Tibial nerve (tissue), 4 donors: ENCODE results near the gene PPP1R14C. TPM values are rescaled to one million over a fixed set of nuclear protein-coding genes. Genes with fewer than 3 reads are reported as not detected.

Experiments used
- DNase-seq, 2 donors: peaks; one replicate each; pipeline ENCODE4 v3.0.0-alpha.2; 2019; ENCODE audit warnings: low spot score in 2 of 2
- H3K27ac ChIP-seq, 4 donors: fragments of 200-600 bp; sonication (generic) in 3 of 4; one replicate each; pipeline ENCODE4 v1.5.1; 2017 to 2019; ENCODE audit warnings: mild to moderate bottlenecking in 1 of 4
- H3K27me3 ChIP-seq, 2 donors: fragments of 200-600 bp; sonication (generic) in 1 of 2; one replicate each; pipeline versions ENCODE4 v1.5.1 to v1.6.0; 2017 to 2019
- H3K36me3 ChIP-seq, 3 donors: fragments of 200-600 bp; sonication (generic); one replicate each; pipeline ENCODE4 v1.5.1; 2018 to 2019
- H3K4me1 ChIP-seq, 4 donors: fragments of 200-600 bp; sonication (generic) in 3 of 4; one replicate each; pipeline ENCODE4 v1.5.1; 2017 to 2019
- H3K4me3 ChIP-seq, 4 donors: fragments of 200-600 bp; sonication (generic) in 3 of 4; one replicate each; pipeline ENCODE4 v1.5.1; 2017 to 2019; ENCODE audit warnings: mild to moderate bottlenecking in 1 of 4, moderate library complexity in 1 of 4
- H3K9me3 ChIP-seq, 4 donors: fragments of 200-600 bp; sonication (generic) in 3 of 4; one replicate each; pipeline ENCODE4 v1.5.1; 2017 to 2019
- CTCF ChIP-seq, 5 experiments: fragments of 200-600 bp in 3 of 5; fragments of 450-650 bp in 2 of 5; sonication (generic) in 3 of 5; IDR thresholded peaks; one replicate each; pipeline ENCODE4 v1.5.1; 2016 to 2019; ENCODE audit warnings: antibody characterized with exemption in 5 of 5, mild to moderate bottlenecking in 3 of 5, moderate library complexity in 2 of 5
- EP300 ChIP-seq, 2 donors: sonication (generic); formaldehyde crosslinking; IDR thresholded peaks; one replicate each; pipeline ENCODE4 v1.6.1; 2017; ENCODE audit warnings: antibody characterized with exemption in 2 of 2, mild to moderate bottlenecking in 1 of 2
- POLR2A ChIP-seq, 2 donors: fragments of 450-650 bp; IDR thresholded peaks; one replicate each; pipeline ENCODE4 v1.6.1; 2017; ENCODE audit warnings: antibody characterized with exemption in 2 of 2, mild to moderate bottlenecking in 2 of 2, moderate library complexity in 2 of 2
- WGBS, 2 donors: methylation state at CpG; one replicate each; pipeline ENCODE4 v1.1.5; 2018; 5-methylcytosine and 5-hydroxymethylcytosine counted together
- total RNA-seq, 4 donors: library from RNA; depleted of rRNA; stranded (reverse); fragments of >200 nt; gene quantifications; one replicate each; pipeline ENCODE4 v1.1.0, GENCODE V29; 2016

Gene PPP1R14C
- total RNA-seq, 4 donors from 2014 or later: 0.42 TPM; not detected in 3

- TF ChIP-seq CTCF (IDR thresholded peaks at IDR 0.05) (no peak), POLR2A (IDR thresholded peaks at IDR 0.05) (no peak), EP300 (IDR thresholded peaks at IDR 0.05) (no peak)
- no peaks in the 10 kb centered on the region for H3K27me3 ChIP-seq
- H3K36me3 ChIP-seq: no peaks in the 10 kb centered on the region
- H3K4me3 ChIP-seq: no peak overlapping the region
- H3K9me3 ChIP-seq: no peaks in the 10 kb centered on the region
- DNase-seq: no peak
- 73 to 81% methylated on average over 10 of the region's 10 CpGs for WGBS, 2 donors
- no peak overlapping the region for H3K27ac ChIP-seq
- peaks cover 0 to 11% (median 0%) of the 10 kb centered on the region in 4 donors for H3K4me1 ChIP-seq
Measured at GRCh38 chr6:150276937-150277742, 134.3 kb downstream of the PPP1R14C start.

GRCh38 chr6:150279533-150279932 lies 136.7 kb downstream of the PPP1R14C start:
- Histone ChIP-seq H3K9me3 (peaks cover 0 to 6% (median 0%) of the 10 kb centered on the region in 4 donors), H3K4me1 (peaks cover 0 to 11% (median 0%) of the 10 kb centered on the region in 4 donors), H3K36me3 (no peaks in the 10 kb centered on the region), H3K27ac (no peak overlapping the region), H3K4me3 (no peak overlapping the region), H3K27me3 (no peaks in the 10 kb centered on the region)
- 73 to 90% methylated on average over 1 of the region's 1 CpG for WGBS, 2 donors
- no peak for DNase-seq
- TF ChIP-seq POLR2A (IDR thresholded peaks at IDR 0.05): no peak
- no peak for TF ChIP-seq EP300 (IDR thresholded peaks at IDR 0.05)
- TF ChIP-seq CTCF (IDR thresholded peaks at IDR 0.05): no peak

- Histone ChIP-seq H3K9me3 (peaks cover 0 to 6% (median 0%) of the 10 kb centered on the region in 4 donors), H3K4me3 (no peak overlapping the region), H3K36me3 (no peaks in the 10 kb centered on the region), H3K27me3 (peaks cover 0 to 3% of the 10 kb centered on the region in 2 donors), H3K27ac (no peak overlapping the region), H3K4me1 (peaks cover 0 to 11% (median 0%) of the 10 kb centered on the region in 4 donors)
- 75 to 91% methylated on average over 1 of the region's 1 CpG for WGBS, 2 donors
- DNase-seq: no peak
- TF ChIP-seq POLR2A (IDR thresholded peaks at IDR 0.05) (no peak), CTCF (IDR thresholded peaks at IDR 0.05) (no peak), EP300 (IDR thresholded peaks at IDR 0.05) (no peak)
Measured at GRCh38 chr6:150280703-150281102, 137.9 kb downstream of the PPP1R14C start.

GRCh38 chr6:150281767-150282166 lies 138.9 kb downstream of the PPP1R14C start:
- Histone ChIP-seq H3K27me3 (peaks cover 0 to 3% of the 10 kb centered on the region in 2 donors), H3K36me3 (no peaks in the 10 kb centered on the region), H3K4me3 (no peak overlapping the region), H3K4me1 (peaks cover 0 to 11% (median 0%) of the 10 kb centered on the region in 4 donors), H3K27ac (no peak overlapping the region), H3K9me3 (peaks cover 0 to 11% (median 0%) of the 10 kb centered on the region in 4 donors)
- no peak for DNase-seq
- TF ChIP-seq CTCF (IDR thresholded peaks at IDR 0.05) (no peak), EP300 (IDR thresholded peaks at IDR 0.05) (no peak), POLR2A (IDR thresholded peaks at IDR 0.05) (no peak)

- Histone ChIP-seq H3K27ac (no peak overlapping the region), H3K4me1 (peaks cover 0 to 1% (median 0%) of the 10 kb centered on the region in 4 donors), H3K36me3 (no peaks in the 10 kb centered on the region), H3K27me3 (peaks cover 0 to 3% of the 10 kb centered on the region in 2 donors), H3K9me3 (peaks cover 0 to 15% (median 0%) of the 10 kb centered on the region in 4 donors), H3K4me3 (no peak overlapping the region)
- no peak for TF ChIP-seq POLR2A (IDR thresholded peaks at IDR 0.05)
- no peak for TF ChIP-seq EP300 (IDR thresholded peaks at IDR 0.05)
- no peak for TF ChIP-seq CTCF (IDR thresholded peaks at IDR 0.05)
- no peak for DNase-seq
Measured at GRCh38 chr6:150282806-150283205, 140.0 kb downstream of the PPP1R14C start.
